HG03565 (cell line): ENCODE measurements around the gene KRTAP9-7.

Experiments
- ATAC-seq: cut with Tn5 transposase; IDR thresholded peaks from one replicate; pipeline ENCODE4 v1.9.1; 2021; ENCODE audit warnings: mild to moderate bottlenecking, moderate library complexity; ENCODE audit not compliant: unreplicated experiment

Gene KRTAP9-7

DNA sequence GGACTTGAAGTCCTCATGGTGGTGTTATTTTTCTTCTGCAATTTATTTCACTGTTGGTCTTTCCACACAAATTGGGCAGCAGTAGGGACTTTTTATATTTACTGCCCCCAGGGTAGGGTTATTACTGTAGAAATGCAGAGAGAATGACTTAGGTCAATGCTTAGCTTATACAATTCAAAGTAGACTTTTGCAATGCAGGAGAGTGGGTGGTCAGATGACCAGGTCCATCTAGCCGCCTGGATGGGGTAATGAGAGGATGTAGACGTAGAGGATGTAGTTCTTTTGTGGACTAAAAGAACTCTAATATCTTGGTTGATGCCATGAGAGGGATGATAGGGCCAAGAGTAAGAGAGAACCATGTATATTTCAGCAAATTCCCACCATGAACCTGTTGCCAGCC is 42.7 kb downstream of the KRTAP9-7 start:
- ATAC-seq: no peak

DNA sequence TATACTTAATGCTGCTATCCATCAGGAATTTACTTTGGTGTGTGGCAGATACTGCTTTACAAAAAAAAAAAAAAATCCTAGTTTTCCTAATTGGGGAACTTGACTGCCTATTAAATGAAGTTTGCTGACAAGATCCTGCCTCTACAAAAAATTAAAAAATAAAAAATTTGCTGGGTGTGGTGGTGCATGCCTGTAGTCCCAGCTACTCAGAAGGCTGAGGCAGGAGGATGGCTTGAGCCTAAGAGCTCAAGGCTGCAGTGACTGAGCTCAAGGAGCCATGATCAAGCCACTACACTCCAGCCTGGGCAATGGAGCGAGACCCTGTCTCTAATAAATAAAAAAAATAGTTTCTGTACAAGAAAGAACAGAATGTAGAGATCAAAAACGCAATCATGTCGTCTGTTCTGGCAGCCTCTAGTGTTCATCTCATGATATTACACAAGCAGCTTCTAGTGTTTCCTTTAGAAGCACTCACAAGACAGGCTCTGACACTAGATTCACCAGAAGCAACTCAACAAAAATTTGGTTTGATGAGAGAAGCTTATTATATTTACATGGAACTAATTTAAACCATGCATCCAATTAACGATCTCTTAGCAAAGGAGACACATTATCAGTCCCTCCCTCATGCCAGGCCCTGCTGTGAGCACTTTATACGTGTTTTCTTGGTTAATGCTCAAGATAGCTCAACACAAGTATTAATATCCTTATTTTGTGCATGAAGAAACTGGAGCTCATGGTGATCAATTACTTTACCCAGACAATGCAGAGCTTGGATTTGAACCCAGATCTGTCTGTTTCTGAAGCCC is 46.8 kb downstream of the KRTAP9-7 start:
- no peak for ATAC-seq

DNA sequence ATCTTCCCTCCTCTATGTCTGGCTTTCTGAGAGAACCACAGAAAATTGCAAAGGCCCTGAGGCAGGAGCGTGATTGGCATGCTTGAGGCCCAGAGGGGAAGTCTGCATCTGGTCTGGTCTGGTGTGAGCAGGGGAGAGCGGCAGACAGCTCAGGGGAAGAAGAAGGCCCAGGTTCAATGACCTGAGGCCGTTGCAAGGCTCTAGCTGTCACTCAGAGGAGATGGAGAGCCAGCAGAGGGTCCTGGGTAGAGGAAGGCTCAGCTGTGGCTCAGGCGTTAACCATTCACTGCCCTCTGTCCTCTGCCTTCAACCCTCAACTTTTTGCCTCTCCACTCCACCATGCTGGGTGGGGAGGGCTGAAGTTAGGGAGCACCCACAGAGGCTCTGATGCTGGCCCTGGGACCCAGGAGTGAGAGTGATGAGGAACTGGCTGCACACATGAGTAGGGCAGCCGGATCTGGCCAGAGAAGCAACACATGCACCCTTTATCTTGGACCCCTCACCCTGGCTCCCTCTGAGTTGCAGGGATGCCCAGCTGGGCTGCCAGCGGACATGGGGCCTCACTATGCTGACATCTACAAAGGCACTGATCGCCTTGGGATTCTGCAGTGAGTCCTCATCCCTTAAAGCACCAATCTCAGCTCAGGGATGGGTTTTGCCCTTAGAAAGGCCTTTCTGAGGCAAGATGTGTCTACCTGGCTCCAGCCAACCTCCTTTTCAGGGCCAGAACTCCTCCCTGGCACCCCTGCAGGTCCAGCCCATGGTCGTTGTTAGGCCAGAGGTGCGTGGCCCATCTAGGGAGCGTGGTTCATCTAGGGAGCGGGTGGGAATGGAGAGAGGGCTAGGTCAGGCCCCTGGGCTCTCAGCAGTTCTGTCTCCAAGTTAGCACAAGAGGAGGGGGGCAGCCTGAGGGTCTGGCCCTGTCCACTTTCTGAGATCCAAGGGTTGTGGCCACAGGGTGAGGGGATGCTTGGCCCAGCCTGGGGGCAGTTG is 47.7 kb downstream of the KRTAP9-7 start:
- ATAC-seq: no peak

DNA sequence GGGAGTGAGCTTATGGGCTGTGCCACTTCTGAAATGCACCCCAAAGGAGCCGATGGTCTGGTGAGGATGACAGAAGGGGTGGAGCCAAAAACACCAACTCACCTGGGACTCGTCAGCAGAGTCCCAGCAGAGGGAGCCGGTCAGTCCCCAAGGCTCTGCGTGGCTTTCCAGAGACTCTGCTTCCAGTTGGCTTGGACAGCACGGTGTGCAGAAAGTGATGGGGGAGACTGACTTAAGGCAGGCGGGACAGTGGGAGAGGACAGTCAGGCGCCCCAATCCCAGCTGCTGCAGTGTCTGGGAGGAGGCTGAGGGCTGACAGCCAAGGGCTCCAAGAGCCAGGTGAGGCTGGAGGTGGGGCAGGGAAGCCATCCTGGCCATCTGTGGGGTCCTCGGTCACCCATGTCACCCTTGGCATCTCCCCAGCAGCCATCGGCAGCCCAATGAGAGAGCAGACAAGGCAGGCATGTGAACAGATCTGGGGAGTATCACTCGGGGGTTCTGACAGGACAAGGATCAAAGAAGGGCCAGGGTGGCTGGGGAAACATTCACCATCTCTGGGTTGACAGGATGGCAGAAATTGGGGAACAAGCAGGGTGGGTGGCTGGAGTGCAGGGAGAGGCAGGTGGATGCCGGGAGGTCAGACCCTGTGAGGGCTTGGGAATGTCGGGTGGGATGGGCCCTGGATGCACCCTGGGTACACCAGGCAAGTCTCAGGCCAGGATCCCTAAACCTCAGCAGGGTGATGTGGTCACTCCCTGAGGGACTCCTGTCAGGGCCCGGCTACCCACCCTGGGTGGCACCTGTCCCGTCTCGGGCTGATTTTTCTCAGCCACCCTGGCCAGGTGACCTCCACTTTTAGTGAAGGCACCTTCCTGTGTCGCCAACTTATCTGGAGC is 48.9 kb downstream of the KRTAP9-7 start:
- ATAC-seq: no peak

DNA sequence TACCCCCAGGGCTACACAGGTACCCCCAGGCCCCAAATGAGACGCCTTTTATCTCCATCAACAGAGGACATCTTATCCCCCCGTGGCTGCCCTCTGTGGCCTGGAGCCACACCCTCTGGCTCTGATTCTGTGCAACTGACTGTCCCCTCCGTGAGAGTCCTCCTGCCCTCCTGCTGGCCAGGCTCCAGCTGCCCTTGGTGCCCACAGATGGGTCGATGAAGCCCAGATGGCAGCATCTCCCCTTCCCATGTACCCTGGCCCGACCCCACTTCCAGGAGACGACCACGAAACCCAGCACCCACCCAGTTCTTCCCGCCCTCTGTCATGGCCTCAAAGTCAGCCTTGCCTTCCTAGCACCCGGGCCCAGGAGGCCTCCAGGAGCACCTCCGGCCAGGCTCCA is 49.6 kb downstream of the KRTAP9-7 start:
- ATAC-seq: no peak

DNA sequence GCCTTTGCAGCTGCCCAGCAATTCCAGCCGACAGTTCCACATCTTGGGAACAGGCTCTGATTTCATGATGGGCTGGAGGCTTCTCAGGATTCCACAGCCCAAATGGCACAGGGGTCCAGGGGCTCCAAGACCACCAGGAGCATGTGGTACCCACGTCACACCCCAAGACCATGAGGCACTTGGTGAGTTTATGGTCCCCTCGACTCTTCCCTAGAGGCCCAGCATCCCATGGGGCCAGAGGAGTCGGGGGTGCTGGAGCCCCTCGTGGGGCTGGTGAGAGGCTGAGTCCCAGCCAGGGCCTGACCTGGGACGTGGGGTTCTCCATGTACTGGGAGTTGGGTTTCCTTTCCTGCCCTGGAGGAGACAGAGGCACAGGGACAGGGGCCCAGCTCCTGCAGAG is 50.1 kb downstream of the KRTAP9-7 start:
- ATAC-seq: no peak
